Large intestine (tissue), 3 donors: ENCODE measurements around the gene MTA3. TPM values are rescaled to one million over a fixed set of nuclear protein-coding genes. Genes with fewer than 3 reads are reported as not detected.
"Not testable (repeated sequence)": the region's sequence is repeated elsewhere in the genome, so short reads cannot be mapped to it uniquely, and the experiment has no call there.

Experiments used
- DNase-seq, 2 donors: peaks; one replicate each; pipeline versions ENCODE4 v3.0.0 to v3.0.0-alpha.2; 2013
- H3K27ac ChIP-seq: one replicate; pipeline ENCODE4 v1.5.1; 2013; ENCODE audit warnings: low read length
- H3K27me3 ChIP-seq: 2 replicates; pipeline ENCODE4 v1.6.1; 2013; ENCODE audit warnings: low read length; ENCODE audit not compliant: control insufficient read depth, insufficient read depth
- H3K36me3 ChIP-seq: 2 replicates; pipeline ENCODE4 v1.6.1; 2013; ENCODE audit warnings: low read length; ENCODE audit not compliant: control insufficient read depth, insufficient read depth
- H3K4me1 ChIP-seq: one replicate; pipeline ENCODE4 v1.6.1; 2013; ENCODE audit warnings: low read length; ENCODE audit not compliant: control insufficient read depth, insufficient read depth
- H3K4me3 ChIP-seq: one replicate; pipeline ENCODE4 v1.5.1; 2013; ENCODE audit warnings: low read length
- H3K9me3 ChIP-seq: one replicate; pipeline ENCODE4 v1.6.1; 2013; ENCODE audit warnings: mild to moderate bottlenecking, low read depth, low read length, moderate library complexity; ENCODE audit not compliant: control insufficient read depth
- WGBS: methylation state at CpG from one replicate; pipeline ENCODE4 v1.1.5; 2013; ENCODE audit warnings: low lambda C conversion rate; ENCODE audit not compliant: insufficient coverage; 5-methylcytosine and 5-hydroxymethylcytosine counted together
- polyA plus RNA-seq: library from polyadenylated mRNA; unstranded; fragments of 120-200 nt; gene quantifications from one replicate; pipeline ENCODE4 v1.2.1, GENCODE V29; 2013

Gene MTA3
- polyA plus RNA-seq, 1 donor = 34.0 TPM

- no peak for DNase-seq
- no CpG with 5 or more reads among the region's 6 CpGs for WGBS
- Histone ChIP-seq H3K27me3 (no peaks in the 10 kb centered on the region), H3K27ac (no peak overlapping the region), H3K9me3 (no peaks in the 10 kb centered on the region), H3K4me1 (no peaks in the 10 kb centered on the region), H3K36me3 (peaks cover 39% of the 10 kb centered on the region), H3K4me3 (no peak overlapping the region)
These were observed 12.8 kb downstream of the MTA3 start for GRCh38 chr2:42581257-42581656.

- WGBS = no CpG with 5 or more reads among the region's 3 CpGs
- not testable (repeated sequence) for H3K9me3 ChIP-seq, DNase-seq, H3K4me1 ChIP-seq, H3K27me3 ChIP-seq, H3K4me3 ChIP-seq, H3K27ac ChIP-seq
- peaks cover 32% of the 10 kb centered on the region for H3K36me3 ChIP-seq
These were observed 16.2 kb downstream of the MTA3 start for GRCh38 chr2:42584628-42585027.

- no peak for DNase-seq
- peaks cover 26% of the 10 kb centered on the region for H3K36me3 ChIP-seq
- H3K4me3 ChIP-seq = no peak overlapping the region
- H3K4me1 ChIP-seq = no peaks in the 10 kb centered on the region
- WGBS = no CpG with 5 or more reads among the region's 4 CpGs
- H3K27ac ChIP-seq = no peak overlapping the region
- H3K9me3 ChIP-seq = no peaks in the 10 kb centered on the region
- no peaks in the 10 kb centered on the region for H3K27me3 ChIP-seq
These were observed 17.3 kb downstream of the MTA3 start for GRCh38 chr2:42585779-42586178.

- WGBS = 80% methylated on average over 1 of the region's 4 CpGs
- H3K4me1 ChIP-seq = no peaks in the 10 kb centered on the region
- DNase-seq = no peak
- no peak overlapping the region for H3K4me3 ChIP-seq
- H3K27ac ChIP-seq = no peak overlapping the region
- no peaks in the 10 kb centered on the region for H3K27me3 ChIP-seq
- no peaks in the 10 kb centered on the region for H3K9me3 ChIP-seq
- H3K36me3 ChIP-seq = peaks cover 16% of the 10 kb centered on the region
These were observed 19.2 kb downstream of the MTA3 start for GRCh38 chr2:42587526-42588117.

GRCh38 chr2:42588121-42588520 is 19.7 kb downstream of the MTA3 start:
- H3K9me3 ChIP-seq = no peaks in the 10 kb centered on the region
- no peak for DNase-seq
- WGBS = 100% methylated on average over 1 of the region's 1 CpG

GRCh38 chr2:42590176-42590575 is 21.7 kb downstream of the MTA3 start:
- no CpG with 5 or more reads among the region's 2 CpGs for WGBS
- Histone ChIP-seq H3K9me3 (no peaks in the 10 kb centered on the region), H3K36me3 (peaks cover 10% of the 10 kb centered on the region), H3K27me3 (no peaks in the 10 kb centered on the region), H3K4me1 (no peaks in the 10 kb centered on the region), H3K27ac (no peak overlapping the region), H3K4me3 (no peak overlapping the region)
- DNase-seq = no peak

More at GRCh38 chr2:42588121-42588520, 19.7 kb downstream of the MTA3 start:
- H3K36me3 ChIP-seq = peaks cover 16% of the 10 kb centered on the region
- no peaks in the 10 kb centered on the region for H3K4me1 ChIP-seq
- no peaks in the 10 kb centered on the region for H3K27me3 ChIP-seq
- no peak overlapping the region for H3K4me3 ChIP-seq
- H3K27ac ChIP-seq = no peak overlapping the region

GRCh38 chr2:42593282-42593681 is 24.9 kb downstream of the MTA3 start:
- no CpG with 5 or more reads among the region's 5 CpGs for WGBS

GRCh38 chr2:42598656-42599055 is 30.2 kb downstream of the MTA3 start:
- Histone ChIP-seq H3K4me1 (no peaks in the 10 kb centered on the region), H3K36me3 (peaks cover 6% of the 10 kb centered on the region), H3K4me3 (no peak overlapping the region), H3K9me3 (no peaks in the 10 kb centered on the region), H3K27me3 (no peaks in the 10 kb centered on the region), H3K27ac (no peak overlapping the region)
- no peak for DNase-seq
- no CpG with 5 or more reads among the region's 2 CpGs for WGBS

More at GRCh38 chr2:42593282-42593681, 24.9 kb downstream of the MTA3 start:
- Histone ChIP-seq H3K4me1 (no peaks in the 10 kb centered on the region), H3K4me3 (no peak overlapping the region), H3K36me3 (peaks cover 3% of the 10 kb centered on the region), H3K9me3 (no peaks in the 10 kb centered on the region), H3K27ac (no peak overlapping the region), H3K27me3 (no peaks in the 10 kb centered on the region)
- DNase-seq = no peak

- no peaks in the 10 kb centered on the region for H3K4me1 ChIP-seq
- no peak overlapping the region for H3K27ac ChIP-seq
- no peaks in the 10 kb centered on the region for H3K9me3 ChIP-seq
- WGBS = no CpG with 5 or more reads among the region's 3 CpGs
- DNase-seq = no peak
- H3K36me3 ChIP-seq = peaks cover 6% of the 10 kb centered on the region
- H3K4me3 ChIP-seq = no peak overlapping the region
- H3K27me3 ChIP-seq = no peaks in the 10 kb centered on the region
These were observed 32.6 kb downstream of the MTA3 start for GRCh38 chr2:42601076-42601475.

- Histone ChIP-seq H3K27me3 (no peaks in the 10 kb centered on the region), H3K27ac (no peak overlapping the region), H3K4me3 (no peak overlapping the region), H3K4me1 (no peaks in the 10 kb centered on the region), H3K36me3 (peaks cover 6% of the 10 kb centered on the region), H3K9me3 (no peaks in the 10 kb centered on the region)
- no peak for DNase-seq
- no CpG with 5 or more reads among the region's 2 CpGs for WGBS
These were observed 33.9 kb downstream of the MTA3 start for GRCh38 chr2:42602218-42602875.

- H3K4me3 ChIP-seq = no peak overlapping the region
- H3K9me3 ChIP-seq = no peaks in the 10 kb centered on the region
- peak; percentile 13 to 33 for DNase-seq
- H3K4me1 ChIP-seq = no peaks in the 10 kb centered on the region
- H3K36me3 ChIP-seq = peaks cover 6% of the 10 kb centered on the region
- H3K27ac ChIP-seq = no peak overlapping the region
- WGBS = no CpG with 5 or more reads among the region's 3 CpGs
- H3K27me3 ChIP-seq = no peaks in the 10 kb centered on the region
These were observed 34.4 kb downstream of the MTA3 start for GRCh38 chr2:42602876-42603219.
